Measurements from ENCODE around the gene TTL. TPM values are rescaled to one million over a fixed set of nuclear protein-coding genes. Genes with fewer than 3 reads are reported as not detected.
"Not testable (repeated sequence)": the region's sequence is repeated elsewhere in the genome, so short reads cannot be mapped to it uniquely, and the experiment has no call there.

The TTL gene
- total RNA-seq, 2 donors from 2014 or later: 61.1 to 89.6 TPM

DNA sequence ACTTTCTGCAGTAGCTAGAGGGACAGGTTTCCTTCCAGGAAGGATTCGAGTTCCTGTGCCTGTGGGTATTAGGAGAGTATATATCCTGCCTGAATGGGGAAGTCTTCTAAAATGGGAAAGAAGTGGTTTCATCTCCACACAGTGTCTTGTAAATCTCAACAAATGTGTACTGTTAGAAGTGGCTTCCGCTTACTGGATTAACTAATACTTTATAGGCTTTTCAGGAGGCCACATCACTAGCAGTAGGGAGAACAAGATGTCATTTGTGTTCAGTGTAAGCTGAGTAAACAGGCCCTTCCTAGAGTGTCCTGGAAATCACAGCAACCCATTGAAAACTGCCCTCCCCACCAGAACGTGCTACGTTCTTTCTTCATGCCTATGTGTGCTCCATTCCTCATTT is 47.8 kb downstream of the TTL start:
- Mint-ChIP-seq H3K27me3 (ENCODE audit: insufficient read depth) (no peaks in the 10 kb centered on the region), H3K36me3 (ENCODE audit: low read depth) (peaks cover 58% of the 10 kb centered on the region), H3K9me3 (no peaks in the 10 kb centered on the region), H3K4me1 (no peaks in the 10 kb centered on the region), H3K27ac (no peak overlapping the region), H3K4me3 (no peak overlapping the region)
- Histone ChIP-seq H3K27ac (ENCODE audit: low read depth, low read length) (no peak overlapping the region), H3K4me3 (ENCODE audit: low read length) (no peak overlapping the region), H3K9ac (ENCODE audit: extremely low read depth, low read length, poor library complexity, severe bottlenecking) (no peak overlapping the region), H3K36me3 (ENCODE audit: control insufficient read depth, insufficient read depth, low read length) (peaks cover 51% of the 10 kb centered on the region), H3K27me3 (ENCODE audit: control insufficient read depth, insufficient read depth, low read length, poor library complexity, severe bottlenecking) (no peaks in the 10 kb centered on the region), H3K9me3 (ENCODE audit: control insufficient read depth, low read length) (no peaks in the 10 kb centered on the region), H3K4me1 (ENCODE audit: control insufficient read depth, insufficient read depth, low read length) (no peaks in the 10 kb centered on the region)
- DNase-seq: no peak
- WGBS, 2 experiments (ENCODE audit: insufficient coverage in 1 of 2, insufficient read length in 1 of 2): 87 to 100% methylated on average over 3 to 4 of the region's 4 CpGs
- no peak for TF ChIP-seq CTCF (conservative IDR thresholded peaks at IDR 0.05)

- Mint-ChIP-seq H3K27ac (no peak overlapping the region), H3K4me3 (no peak overlapping the region), H3K9me3 (no peaks in the 10 kb centered on the region), H3K36me3 (ENCODE audit: low read depth) (peaks cover 53% of the 10 kb centered on the region), H3K27me3 (ENCODE audit: insufficient read depth) (no peaks in the 10 kb centered on the region), H3K4me1 (no peaks in the 10 kb centered on the region)
- H3K27ac ChIP-seq (ENCODE audit: low read depth, low read length): no peak overlapping the region
- H3K9me3 ChIP-seq (ENCODE audit: control insufficient read depth, low read length): no peaks in the 10 kb centered on the region
- H3K4me1 ChIP-seq (ENCODE audit: control insufficient read depth, insufficient read depth, low read length): no peaks in the 10 kb centered on the region
- H3K4me3 ChIP-seq (ENCODE audit: low read length): no peak overlapping the region
- no peaks in the 10 kb centered on the region for H3K27me3 ChIP-seq (ENCODE audit: control insufficient read depth, insufficient read depth, low read length, poor library complexity, severe bottlenecking)
- WGBS, 2 experiments (ENCODE audit: insufficient coverage in 1 of 2, insufficient read length in 1 of 2): 92 to 97% methylated on average over 3 to 4 of the region's 4 CpGs
- no peak overlapping the region for H3K9ac ChIP-seq (ENCODE audit: extremely low read depth, low read length, poor library complexity, severe bottlenecking)
- TF ChIP-seq CTCF (conservative IDR thresholded peaks at IDR 0.05): no peak
- peaks cover 51% of the 10 kb centered on the region for H3K36me3 ChIP-seq (ENCODE audit: control insufficient read depth, insufficient read depth, low read length)
- no peak for DNase-seq
Measured at GRCh38 chr2:112530728-112531127, 48.8 kb downstream of the TTL start.

DNA sequence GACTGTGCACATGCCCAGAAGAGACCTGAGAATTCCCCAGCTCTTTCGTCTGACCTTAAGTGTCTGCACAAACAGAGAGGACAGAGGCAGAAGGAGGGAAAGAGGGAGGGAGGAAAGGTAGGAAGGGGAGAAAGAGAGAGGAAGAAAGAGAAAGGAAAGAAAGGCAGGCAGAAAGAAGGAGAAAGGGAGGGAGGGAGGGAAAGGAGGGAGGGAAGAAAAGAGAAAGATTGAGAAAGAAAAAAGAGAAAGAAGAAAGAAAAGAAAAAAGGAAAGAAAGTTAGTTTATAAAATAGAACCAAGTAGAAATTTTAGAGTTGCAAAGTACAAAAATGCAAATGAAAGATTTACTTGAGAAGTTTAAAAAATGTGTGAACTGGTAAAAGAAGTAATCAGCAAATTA is 52.9 kb downstream of the TTL start:
- no peaks in the 10 kb centered on the region for H3K4me1 Mint-ChIP-seq
- DNase-seq: no peak
- Histone ChIP-seq H3K36me3 (ENCODE audit: control insufficient read depth, insufficient read depth, low read length) (peaks cover 33% of the 10 kb centered on the region), H3K27me3 (ENCODE audit: control insufficient read depth, insufficient read depth, low read length, poor library complexity, severe bottlenecking) (no peaks in the 10 kb centered on the region), H3K4me3 (ENCODE audit: low read length) (no peak overlapping the region), H3K9ac (ENCODE audit: extremely low read depth, low read length, poor library complexity, severe bottlenecking) (no peak overlapping the region), H3K27ac (ENCODE audit: low read depth, low read length) (no peak overlapping the region), H3K4me1 (ENCODE audit: control insufficient read depth, insufficient read depth, low read length) (no peaks in the 10 kb centered on the region), H3K9me3 (ENCODE audit: control insufficient read depth, low read length) (no peaks in the 10 kb centered on the region)
- H3K9me3 Mint-ChIP-seq: peaks cover 1% of the 10 kb centered on the region
- H3K4me3 Mint-ChIP-seq: no peak overlapping the region
- no peak for TF ChIP-seq CTCF (conservative IDR thresholded peaks at IDR 0.05)
- peaks cover 32% of the 10 kb centered on the region for H3K36me3 Mint-ChIP-seq (ENCODE audit: low read depth)
- no peak overlapping the region for H3K27ac Mint-ChIP-seq
- H3K27me3 Mint-ChIP-seq (ENCODE audit: insufficient read depth): no peaks in the 10 kb centered on the region
- 83 to 89% methylated on average over 1 of the region's 1 CpG for WGBS, 2 experiments (ENCODE audit: insufficient coverage in 1 of 2, insufficient read length in 1 of 2)

DNA sequence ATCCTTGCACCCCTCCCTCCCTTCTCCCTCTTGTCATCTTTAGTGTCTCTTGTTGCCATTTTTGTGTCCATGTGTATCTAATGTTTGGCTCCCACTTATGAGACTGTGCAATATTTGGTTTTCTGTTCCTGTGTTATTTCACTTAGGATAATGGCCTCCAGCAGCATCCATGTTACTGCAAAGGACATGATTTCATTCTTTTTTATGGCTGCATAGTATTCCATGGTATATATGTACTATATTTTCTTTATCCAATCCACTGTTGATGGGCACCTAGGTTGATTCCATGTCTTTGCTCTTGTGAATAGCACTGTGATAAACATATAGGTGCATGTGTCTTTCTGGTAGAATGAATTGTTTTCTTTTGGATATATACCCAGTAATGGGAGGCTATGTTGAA is 54.7 kb downstream of the TTL start:
- DNase-seq; H3K27me3 Mint-ChIP-seq (ENCODE audit: insufficient read depth); H3K4me1 Mint-ChIP-seq; H3K9me3 ChIP-seq (ENCODE audit: control insufficient read depth, low read length); H3K4me1 ChIP-seq (ENCODE audit: control insufficient read depth, insufficient read depth, low read length); H3K9me3 Mint-ChIP-seq; H3K4me3 Mint-ChIP-seq; H3K27me3 ChIP-seq (ENCODE audit: control insufficient read depth, insufficient read depth, low read length, poor library complexity, severe bottlenecking); H3K27ac Mint-ChIP-seq; H3K4me3 ChIP-seq (ENCODE audit: low read length); H3K9ac ChIP-seq (ENCODE audit: extremely low read depth, low read length, poor library complexity, severe bottlenecking); H3K27ac ChIP-seq (ENCODE audit: low read depth, low read length): not testable (repeated sequence)
- peaks cover 18% of the 10 kb centered on the region for H3K36me3 ChIP-seq (ENCODE audit: control insufficient read depth, insufficient read depth, low read length)
- peaks cover 18% of the 10 kb centered on the region for H3K36me3 Mint-ChIP-seq (ENCODE audit: low read depth)

Measured in endodermal cell (in vitro differentiated cells).